ENCODE data around the gene MAP3K6.

DNA sequence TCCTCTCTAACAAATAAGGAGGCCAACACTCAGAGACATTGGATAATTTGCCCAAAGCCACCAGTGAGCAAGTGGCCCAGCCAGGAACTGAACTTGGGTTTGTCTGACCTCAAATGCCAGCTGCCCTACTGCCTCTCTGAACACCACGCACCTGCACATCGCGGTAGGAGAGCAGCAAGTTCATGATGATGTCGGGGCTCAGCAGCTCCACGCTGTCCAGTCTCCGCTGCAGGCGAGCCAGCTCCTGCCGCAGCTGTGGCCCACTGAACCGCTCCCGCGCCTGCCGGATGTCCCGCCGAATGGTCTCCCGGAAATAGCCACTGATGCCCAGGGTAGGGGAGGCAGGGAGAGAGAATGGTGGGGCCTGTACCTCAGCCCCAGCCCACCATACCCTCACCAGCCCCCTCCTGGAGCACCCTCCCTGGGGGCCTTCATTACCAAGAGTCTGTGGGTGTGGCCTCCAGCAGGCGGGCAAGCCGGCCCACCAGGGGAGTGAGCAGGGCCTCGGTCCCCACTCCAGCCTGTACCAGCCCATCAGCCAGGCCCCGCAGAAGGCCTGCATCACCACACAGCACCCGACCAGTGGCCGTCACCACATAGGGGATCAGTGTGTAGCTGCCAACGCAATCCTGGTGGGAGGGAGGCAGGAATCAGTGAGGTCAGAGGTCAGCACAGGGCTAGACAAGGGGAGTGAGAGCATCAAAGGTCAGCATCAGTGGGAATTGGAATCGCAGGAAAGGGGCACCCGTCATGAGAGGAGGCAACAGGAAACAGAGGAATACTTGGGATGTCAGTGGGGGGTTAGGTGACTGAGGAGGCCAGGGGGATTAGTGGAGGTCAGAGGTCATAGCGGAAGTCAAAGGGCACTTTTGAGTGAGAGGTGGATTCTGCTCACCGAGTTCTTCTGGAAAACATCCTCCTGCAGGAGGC lies 2.7 kb downstream of the MAP3K6 start:
- TF ChIP-seq, protein P1, sequence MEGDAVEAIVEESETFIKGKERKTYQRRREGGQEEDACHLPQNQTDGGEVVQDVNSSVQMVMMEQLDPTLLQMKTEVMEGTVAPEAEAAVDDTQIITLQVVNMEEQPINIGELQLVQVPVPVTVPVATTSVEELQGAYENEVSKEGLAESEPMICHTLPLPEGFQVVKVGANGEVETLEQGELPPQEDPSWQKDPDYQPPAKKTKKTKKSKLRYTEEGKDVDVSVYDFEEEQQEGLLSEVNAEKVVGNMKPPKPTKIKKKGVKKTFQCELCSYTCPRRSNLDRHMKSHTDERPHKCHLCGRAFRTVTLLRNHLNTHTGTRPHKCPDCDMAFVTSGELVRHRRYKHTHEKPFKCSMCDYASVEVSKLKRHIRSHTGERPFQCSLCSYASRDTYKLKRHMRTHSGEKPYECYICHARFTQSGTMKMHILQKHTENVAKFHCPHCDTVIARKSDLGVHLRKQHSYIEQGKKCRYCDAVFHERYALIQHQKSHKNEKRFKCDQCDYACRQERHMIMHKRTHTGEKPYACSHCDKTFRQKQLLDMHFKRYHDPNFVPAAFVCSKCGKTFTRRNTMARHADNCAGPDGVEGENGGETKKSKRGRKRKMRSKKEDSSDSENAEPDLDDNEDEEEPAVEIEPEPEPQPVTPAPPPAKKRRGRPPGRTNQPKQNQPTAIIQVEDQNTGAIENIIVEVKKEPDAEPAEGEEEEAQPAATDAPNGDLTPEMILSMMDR (IDR thresholded peaks at IDR 0.05) = no peak
- TF ChIP-seq POLR2A (IDR thresholded peaks at IDR 0.05) = no peak
